ENCODE results near the gene PDK2.

Gene PDK2

GRCh38 chr17:50117202-50118051 lies 22.3 kb downstream of the PDK2 start:
- DNase-seq (ENCODE audit: low read depth), result peak; percentile 19

GRCh38 chr17:50118076-50118827 lies 23.1 kb downstream of the PDK2 start:
- DNase-seq (ENCODE audit: low read depth), result no peak

GRCh38 chr17:50118828-50119218 lies 23.7 kb downstream of the PDK2 start:
- no peak for DNase-seq (ENCODE audit: low read depth)

GRCh38 chr17:50120475-50121253 lies 25.5 kb downstream of the PDK2 start:
- DNase-seq (ENCODE audit: low read depth), result no peak

GRCh38 chr17:50122945-50123344 lies 27.8 kb downstream of the PDK2 start:
- no peak for DNase-seq (ENCODE audit: low read depth)

- no peak for DNase-seq (ENCODE audit: low read depth)
Observed at GRCh38 chr17:50123649-50124349, 28.6 kb downstream of the PDK2 start.

GRCh38 chr17:50125420-50125997 lies 30.4 kb downstream of the PDK2 start:
- no peak for DNase-seq (ENCODE audit: low read depth)

- DNase-seq (ENCODE audit: low read depth), result no peak
Observed at GRCh38 chr17:50127697-50128361, 32.7 kb downstream of the PDK2 start.

- DNase-seq (ENCODE audit: low read depth), result no peak
Observed at GRCh38 chr17:50128441-50129352, 33.5 kb downstream of the PDK2 start.

- no peak for DNase-seq (ENCODE audit: low read depth)
Observed at GRCh38 chr17:50129353-50129727, 34.2 kb downstream of the PDK2 start.

- peak; percentile 50 for DNase-seq (ENCODE audit: low read depth)
Observed at GRCh38 chr17:50129728-50130558, 34.8 kb downstream of the PDK2 start, which contains the start of gene SAMD14. TSS of gene SAMD14 (minus strand) at chr17:50130160. CDS start at chr17:50124959, 5,201 bp downstream.

- no peak for DNase-seq (ENCODE audit: low read depth)
Observed at GRCh38 chr17:50130559-50131305, 35.6 kb downstream of the PDK2 start.

GRCh38 chr17:50132104-50132794 lies 37.1 kb downstream of the PDK2 start:
- DNase-seq (ENCODE audit: low read depth), result no peak

- no peak for DNase-seq (ENCODE audit: low read depth)
Observed at GRCh38 chr17:50133028-50133768, 38.0 kb downstream of the PDK2 start.

GRCh38 chr17:50133769-50134099 lies 38.6 kb downstream of the PDK2 start:
- DNase-seq (ENCODE audit: low read depth), result no peak

GRCh38 chr17:50134206-50135110 lies 39.3 kb downstream of the PDK2 start:
- DNase-seq (ENCODE audit: low read depth), result no peak
